CD4-positive, alpha-beta T cell treated with Interleukin-17A for 1 hour (primary cell): Measurements from ENCODE around the gene CD34.
"Not testable (repeated sequence)": the region's sequence is repeated elsewhere in the genome, so short reads cannot be mapped to it uniquely, and the experiment has no call there.

Experiments used
- DNase-seq: peaks from one replicate; pipeline ENCODE4 v3.0.0-alpha.2; 2020

Gene CD34

GRCh38 chr1:207925969-207926368, 15.0 kb upstream of the CD34 start:
- DNase-seq = not testable (repeated sequence)

GRCh38 chr1:207925210-207925609, 14.3 kb upstream of the CD34 start:
- DNase-seq = no peak

DNA sequence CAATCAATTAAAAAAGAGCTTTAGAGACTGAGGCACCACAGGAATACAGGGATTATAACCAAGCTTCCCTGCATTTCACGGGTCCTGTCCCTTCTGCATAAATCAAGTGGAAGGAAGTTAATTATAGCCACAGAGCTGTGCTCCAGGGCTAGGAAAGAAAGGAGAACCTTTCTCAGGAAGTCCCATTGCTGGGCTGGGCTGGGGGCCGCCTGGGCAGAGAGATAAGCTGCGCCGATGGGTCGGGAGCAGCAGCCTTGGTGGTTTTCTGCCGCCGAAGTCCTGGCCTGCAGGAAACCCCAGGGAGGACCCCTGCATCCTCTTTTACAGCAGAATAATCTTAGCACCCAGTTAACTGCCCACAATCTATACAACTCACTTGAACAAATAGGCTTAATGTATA, 12.6 kb upstream of the CD34 start:
- DNase-seq = no peak

GRCh38 chr1:207923121-207923520, 12.2 kb upstream of the CD34 start:
- no peak for DNase-seq

GRCh38 chr1:207922554-207922953, 11.6 kb upstream of the CD34 start:
- DNase-seq = no peak

GRCh38 chr1:207921321-207921720, 10.4 kb upstream of the CD34 start:
- no peak for DNase-seq

DNA sequence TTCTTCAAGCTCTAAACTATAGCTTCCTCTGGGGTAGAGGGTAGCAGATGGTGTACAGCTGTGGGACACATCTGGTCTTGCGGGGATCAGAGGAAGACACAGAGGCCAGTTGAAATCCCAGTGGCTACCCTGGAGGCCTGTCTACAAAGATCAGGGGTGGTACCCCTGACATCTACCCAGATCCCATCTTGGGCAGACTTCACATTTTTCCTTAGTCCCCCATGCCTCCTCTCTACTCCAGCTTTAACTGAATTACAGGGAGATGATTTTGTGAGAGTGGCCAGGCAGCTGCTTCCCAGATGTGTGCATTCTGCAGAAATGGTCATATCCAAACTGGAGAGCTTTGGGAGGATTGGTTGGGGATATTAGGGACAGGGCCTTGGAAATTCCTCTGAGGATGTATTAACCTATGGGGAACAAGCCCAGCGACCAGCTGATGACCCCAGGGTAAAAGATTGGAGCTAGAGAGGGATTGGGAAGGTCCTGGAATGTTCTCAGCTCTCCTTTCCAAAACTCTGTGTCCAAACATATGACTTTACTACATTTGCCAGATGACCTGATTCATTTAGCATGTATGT, 9.6 kb upstream of the CD34 start:
- no peak for DNase-seq

- DNase-seq = no peak
Measured at GRCh38 chr1:207919523-207920170, 8.7 kb upstream of the CD34 start.

- DNase-seq = no peak
Measured at GRCh38 chr1:207918581-207918980, 7.7 kb upstream of the CD34 start.

DNA sequence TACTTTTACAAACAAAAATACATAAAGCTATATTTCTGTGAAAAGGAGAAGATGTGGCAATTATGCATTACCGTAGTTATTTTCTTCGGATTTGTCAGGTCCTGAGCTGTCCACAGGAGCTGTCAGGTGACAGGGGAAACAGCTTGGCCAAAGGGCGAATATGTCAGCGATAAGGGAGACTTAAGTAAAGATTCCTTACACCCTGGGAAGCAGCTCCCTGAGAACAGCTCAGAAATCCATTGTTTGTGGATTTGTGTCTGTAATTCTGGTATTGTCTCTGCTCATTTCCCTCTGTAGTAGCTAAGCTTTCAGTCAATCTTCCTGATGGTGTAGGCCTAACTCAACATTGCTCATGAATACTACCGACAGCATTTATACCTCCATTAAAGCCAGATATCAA, 7.1 kb upstream of the CD34 start:
- no peak for DNase-seq

DNA sequence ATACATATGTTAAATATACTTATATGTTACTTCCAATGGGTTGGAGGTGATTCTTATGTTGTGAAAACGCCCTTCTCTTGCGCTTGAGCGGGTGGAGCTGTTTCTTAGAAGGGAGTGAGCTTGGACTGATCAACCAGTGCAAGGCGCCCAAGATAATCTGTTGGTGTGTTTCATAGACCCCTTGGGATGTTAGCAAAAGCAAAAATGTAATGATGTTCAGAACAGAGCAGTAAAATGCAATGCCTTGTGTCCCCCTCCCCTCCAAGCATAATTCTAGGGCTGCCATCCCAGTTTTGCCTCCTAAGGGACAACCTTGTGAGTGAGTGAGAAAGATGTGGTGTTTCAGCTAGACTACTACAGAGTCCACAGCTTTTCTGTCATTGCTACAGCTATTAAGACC, 6.2 kb upstream of the CD34 start:
- DNase-seq = no peak

DNA sequence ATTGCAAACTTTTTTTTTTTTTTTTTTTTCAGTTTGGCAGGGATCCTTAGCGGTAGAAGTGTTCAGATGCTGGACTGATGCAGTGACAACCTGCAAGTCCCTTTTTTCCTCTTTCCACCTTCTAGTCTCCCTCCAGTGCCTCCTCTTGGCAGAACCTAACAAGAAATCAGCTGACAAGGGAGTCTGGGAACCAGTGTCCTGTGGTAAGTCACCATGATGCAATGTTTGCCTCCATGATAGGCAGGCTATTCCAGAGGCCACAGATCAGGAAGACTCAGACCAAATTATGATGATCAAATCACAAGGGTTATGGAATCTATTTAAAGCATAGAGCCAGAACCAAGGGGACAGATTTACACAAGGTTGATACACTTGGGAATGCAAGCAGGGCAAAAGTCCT, 3.0 kb upstream of the CD34 start:
- DNase-seq = no peak

GRCh38 chr1:207911856-207912760, 1.2 kb upstream of the CD34 start:
- DNase-seq = no peak

DNA sequence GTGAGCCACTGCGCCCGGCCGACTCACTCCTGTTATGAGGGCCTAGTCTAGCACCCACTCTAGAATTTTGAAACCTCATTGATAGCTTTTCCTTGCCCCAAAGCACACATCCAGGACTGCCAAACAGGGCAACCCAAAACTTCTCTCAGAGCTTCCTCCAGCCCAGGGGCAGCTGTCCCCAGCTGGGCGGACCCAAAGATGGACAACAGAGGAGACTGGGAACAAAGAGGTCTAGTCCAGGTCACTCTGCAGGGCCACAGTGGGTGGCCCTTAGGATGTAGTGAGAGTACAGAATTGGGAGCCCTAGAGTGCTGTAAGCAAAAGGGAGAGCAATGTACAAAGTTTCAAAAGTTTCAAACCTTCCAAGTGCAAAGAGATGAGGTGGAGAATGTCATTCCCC, 1.2 kb downstream of the CD34 start:
- DNase-seq = no peak

- DNase-seq = no peak
Measured at GRCh38 chr1:207908107-207908734, 2.7 kb downstream of the CD34 start.

GRCh38 chr1:207904391-207904790, 6.5 kb downstream of the CD34 start:
- DNase-seq = no peak

DNA sequence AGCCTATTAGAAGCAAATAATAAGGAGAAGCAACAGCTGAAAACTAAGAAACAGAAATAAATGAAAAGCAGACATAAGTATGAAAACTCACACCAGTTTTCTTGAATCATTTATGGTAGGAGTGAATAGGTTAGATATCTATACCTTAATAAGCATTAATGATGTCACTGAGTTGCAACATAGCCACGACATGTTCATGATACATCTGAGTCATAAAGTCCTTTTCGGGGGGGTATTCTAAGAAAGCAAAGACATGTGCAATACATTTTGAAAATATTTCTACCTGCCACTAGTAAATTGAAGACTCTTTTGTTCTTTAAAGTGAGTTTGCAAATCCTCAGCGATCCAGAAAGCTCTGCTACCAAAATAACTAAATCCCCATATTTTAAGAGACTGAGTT, 7.2 kb downstream of the CD34 start:
- no peak for DNase-seq

DNA sequence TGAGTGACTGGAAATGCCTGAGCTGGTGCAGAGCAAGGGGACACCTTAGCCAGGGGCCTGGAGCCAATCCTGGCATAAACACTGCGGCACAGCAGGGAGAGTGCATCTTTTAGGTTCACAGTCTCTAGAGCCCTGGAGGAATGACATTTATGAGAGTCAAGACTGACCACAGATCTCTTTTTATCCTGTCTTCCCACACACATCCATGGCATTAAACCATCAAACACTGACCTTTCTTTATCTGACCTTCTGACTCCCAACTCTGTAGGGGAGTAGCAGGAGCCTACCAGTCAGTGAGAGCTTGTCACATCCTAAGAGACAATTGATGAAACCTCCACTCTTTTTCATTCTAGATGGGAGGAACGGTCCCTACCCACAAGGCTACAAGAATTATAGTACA, 7.9 kb downstream of the CD34 start:
- no peak for DNase-seq

DNA sequence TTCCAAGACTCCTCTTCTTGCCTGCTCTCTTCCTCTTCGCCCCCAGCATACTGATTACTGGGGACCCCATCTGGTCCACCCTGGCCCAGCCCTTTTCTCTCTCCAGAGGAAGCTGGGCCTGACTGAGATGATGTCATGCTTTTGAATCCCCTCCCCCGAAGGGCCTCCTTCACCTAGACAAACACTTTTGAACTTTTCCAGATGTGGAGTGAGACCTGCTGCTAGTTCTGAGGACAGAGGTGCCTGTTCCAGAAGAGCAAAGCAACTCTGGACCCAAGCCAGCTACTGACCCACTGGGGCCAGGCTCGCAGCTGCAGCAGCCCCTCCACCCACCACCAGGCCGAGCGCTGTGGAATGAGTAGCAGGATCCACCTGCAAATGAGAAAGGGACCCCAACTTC, 8.4 kb downstream of the CD34 start:
- DNase-seq = no peak

DNA sequence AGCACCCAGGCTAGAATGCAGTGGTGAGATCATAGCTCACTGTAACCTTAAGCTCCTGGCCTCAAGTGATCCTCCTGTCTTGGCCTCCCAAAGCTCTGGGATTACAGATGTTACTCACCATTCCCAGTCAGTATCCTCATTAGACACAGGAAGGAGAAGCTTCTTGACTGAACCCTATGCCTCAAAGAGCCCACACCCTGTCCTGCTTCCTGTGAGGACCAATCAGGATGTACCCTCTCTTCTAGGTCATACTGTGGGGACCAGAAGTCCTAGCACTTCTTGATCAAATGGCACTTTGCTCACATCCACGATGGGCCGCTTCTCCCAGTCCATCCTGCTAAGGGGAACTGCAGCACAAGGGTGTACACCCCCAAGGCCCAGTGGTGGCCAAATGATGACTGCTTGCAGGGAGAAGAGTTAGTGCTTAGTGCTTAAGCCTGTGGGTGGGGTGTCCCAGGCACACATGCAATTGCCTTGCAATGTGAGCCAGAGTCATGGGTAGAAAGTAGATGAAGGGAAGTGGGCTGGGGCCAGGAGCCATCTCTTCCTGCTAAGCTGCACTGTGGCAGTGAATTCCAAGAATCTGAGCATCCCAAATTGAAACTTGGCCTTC, 9.8 kb downstream of the CD34 start:
- DNase-seq = no peak

GRCh38 chr1:207898836-207899235, 12.1 kb downstream of the CD34 start:
- DNase-seq = no peak

DNA sequence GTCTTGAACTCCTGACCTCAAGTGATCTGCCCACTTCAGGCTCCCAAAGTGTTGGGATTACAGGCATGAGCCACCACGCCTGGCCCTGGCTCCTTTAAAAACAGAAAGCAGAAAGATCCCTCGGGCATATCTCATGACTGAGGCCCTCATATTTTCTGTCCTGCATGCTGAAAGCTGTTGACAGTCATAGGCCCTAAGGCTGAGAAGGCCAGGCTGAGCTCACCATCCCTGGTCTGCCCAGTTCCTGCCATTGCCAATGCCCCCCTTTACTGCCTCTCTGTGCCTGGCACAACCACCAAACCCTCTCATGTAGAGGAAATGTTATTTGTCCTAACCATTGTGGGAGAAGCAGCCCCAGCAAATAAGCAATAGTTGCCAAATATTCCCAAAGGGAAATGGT, 12.7 kb downstream of the CD34 start:
- no peak for DNase-seq

- no peak for DNase-seq
Measured at GRCh38 chr1:207897188-207897587, 13.7 kb downstream of the CD34 start.
